ENCODE results near the gene MRPL10. TPM values are rescaled to one million over a fixed set of nuclear protein-coding genes. Genes with fewer than 3 reads are reported as not detected.

MRPL10 gene
- total RNA-seq, 1 experiment from 2014 or later: 49.3 TPM

DNA sequence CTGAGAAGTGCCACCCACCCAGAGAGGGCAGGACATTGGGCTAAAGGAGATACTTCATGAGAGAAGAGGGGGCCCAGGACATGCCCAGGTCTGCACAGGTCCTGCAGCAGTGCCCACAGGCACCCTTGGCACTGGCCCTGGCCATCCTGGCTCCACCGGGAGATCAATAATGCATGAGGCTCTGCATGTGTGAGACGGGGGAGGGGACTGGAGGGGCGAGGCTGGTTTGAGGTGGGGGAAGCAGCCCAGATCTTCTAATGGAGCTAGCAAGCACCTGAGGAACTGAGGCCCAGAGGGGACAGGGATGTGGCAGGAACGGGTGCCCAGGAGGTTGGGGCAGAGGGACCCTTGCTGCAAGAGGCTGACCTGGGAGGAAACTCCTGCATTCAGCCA lies 10.3 kb downstream of the MRPL10 start:
- BruUV-seq (replicated peaks): no TSS peak
- no peak for DNase-seq (ENCODE audit: unreplicated experiment)
- Mint-ChIP-seq H3K9me3 (ENCODE audit: unreplicated experiment) (no peaks in the 10 kb centered on the region), H3K4me3 (ENCODE audit: unreplicated experiment) (peak overlapping the region; percentile 84), H3K36me3 (ENCODE audit: insufficient read depth, unreplicated experiment) (peaks cover 31% of the 10 kb centered on the region), H3K27me3 (ENCODE audit: insufficient read depth, unreplicated experiment) (no peaks in the 10 kb centered on the region), H3K27ac (ENCODE audit: low read depth, unreplicated experiment) (peak overlapping the region; percentile 69), H3K4me1 (ENCODE audit: insufficient read depth, unreplicated experiment) (peaks cover 23% of the 10 kb centered on the region)
- ChIA-PET POLR2A (interaction anchor here (0.7 to 3.1 kb wide), 2 partner anchors 10 to 17 kb away, joined by 4 to 24 read pairs; partner anchors contain the start of genes LRRC46 and MRPL10), CTCF (interaction anchor here (0.6 to 1.7 kb wide), 3 partner anchors 18 to 775 kb away, joined by 3 to 5 read pairs (median 3); no protein-coding TSS in a partner anchor)
- TF ChIP-seq, protein P1, sequence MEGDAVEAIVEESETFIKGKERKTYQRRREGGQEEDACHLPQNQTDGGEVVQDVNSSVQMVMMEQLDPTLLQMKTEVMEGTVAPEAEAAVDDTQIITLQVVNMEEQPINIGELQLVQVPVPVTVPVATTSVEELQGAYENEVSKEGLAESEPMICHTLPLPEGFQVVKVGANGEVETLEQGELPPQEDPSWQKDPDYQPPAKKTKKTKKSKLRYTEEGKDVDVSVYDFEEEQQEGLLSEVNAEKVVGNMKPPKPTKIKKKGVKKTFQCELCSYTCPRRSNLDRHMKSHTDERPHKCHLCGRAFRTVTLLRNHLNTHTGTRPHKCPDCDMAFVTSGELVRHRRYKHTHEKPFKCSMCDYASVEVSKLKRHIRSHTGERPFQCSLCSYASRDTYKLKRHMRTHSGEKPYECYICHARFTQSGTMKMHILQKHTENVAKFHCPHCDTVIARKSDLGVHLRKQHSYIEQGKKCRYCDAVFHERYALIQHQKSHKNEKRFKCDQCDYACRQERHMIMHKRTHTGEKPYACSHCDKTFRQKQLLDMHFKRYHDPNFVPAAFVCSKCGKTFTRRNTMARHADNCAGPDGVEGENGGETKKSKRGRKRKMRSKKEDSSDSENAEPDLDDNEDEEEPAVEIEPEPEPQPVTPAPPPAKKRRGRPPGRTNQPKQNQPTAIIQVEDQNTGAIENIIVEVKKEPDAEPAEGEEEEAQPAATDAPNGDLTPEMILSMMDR (IDR thresholded peaks at IDR 0.05; ENCODE audit: unreplicated experiment): no peak
- intact Hi-C loops (cut with micrococcal nuclease): no loop called here

DNA sequence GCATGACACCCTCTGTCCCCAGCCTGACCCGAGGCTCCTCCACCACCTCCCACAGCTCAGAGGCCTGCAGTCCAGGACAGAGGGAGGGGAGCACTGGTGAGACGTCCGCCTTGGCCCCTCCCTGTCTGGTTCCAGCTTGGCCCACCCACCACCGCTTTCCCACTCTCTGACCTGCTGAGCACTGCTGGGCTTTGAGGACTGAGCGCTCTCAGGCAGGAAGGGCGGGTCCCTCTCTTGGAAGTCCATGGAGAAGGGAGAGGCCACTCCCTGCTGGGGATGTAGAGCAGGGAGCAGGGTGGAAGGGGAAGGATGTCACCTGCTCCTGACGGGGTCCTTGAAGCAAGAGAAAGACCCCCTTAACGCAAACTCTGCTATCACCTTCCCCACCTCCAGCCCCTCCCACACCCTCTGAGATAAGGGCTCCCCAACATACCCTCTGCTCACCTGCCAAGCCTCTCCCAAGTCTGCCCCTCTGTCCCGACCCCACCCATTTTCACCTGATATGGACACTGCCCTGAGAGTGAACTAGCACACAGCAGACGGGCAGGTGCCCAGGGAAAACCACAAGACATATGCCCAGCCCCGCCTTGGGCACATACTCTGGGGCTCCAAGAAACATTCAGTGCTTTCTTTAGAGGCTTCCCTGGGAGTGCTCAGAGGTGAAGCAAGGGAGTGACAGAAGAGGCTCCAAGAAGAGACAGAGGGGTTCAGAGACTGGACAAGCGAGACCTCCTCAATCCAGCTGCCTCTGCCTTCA lies 11.1 kb downstream of the MRPL10 start:
- H3K27ac Mint-ChIP-seq (ENCODE audit: low read depth, unreplicated experiment): peak overlapping the region; percentile 69
- intact Hi-C loops (cut with micrococcal nuclease): no loop called here

DNA sequence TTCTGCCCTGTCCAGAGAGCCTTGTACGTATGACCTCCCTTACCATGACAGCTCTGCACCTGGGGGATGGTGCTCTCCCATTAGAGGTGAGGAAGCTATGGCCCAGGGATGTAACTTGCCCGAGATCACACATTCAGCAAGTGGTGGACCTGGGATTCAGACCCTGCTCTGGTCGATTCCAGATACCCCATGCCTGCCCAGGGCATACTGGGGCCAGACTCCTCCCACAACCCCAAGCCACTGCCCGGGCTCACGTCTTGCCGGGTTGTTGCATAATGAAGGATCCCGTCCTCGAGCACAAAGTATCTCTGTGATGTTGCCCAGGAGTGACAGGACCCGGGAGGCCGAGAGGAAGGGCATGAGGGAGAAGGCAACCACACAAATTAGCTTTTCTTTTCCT lies 11.9 kb downstream of the MRPL10 start:
- POLR2A ChIA-PET: no interaction called here
- intact Hi-C loops (cut with micrococcal nuclease): no loop called here
- Mint-ChIP-seq H3K4me3 (ENCODE audit: unreplicated experiment) (no peak overlapping the region), H3K36me3 (ENCODE audit: insufficient read depth, unreplicated experiment) (peaks cover 24% of the 10 kb centered on the region), H3K4me1 (ENCODE audit: insufficient read depth, unreplicated experiment) (peaks cover 23% of the 10 kb centered on the region), H3K27ac (ENCODE audit: low read depth, unreplicated experiment) (no peak overlapping the region), H3K9me3 (ENCODE audit: unreplicated experiment) (no peaks in the 10 kb centered on the region), H3K27me3 (ENCODE audit: insufficient read depth, unreplicated experiment) (no peaks in the 10 kb centered on the region)
- CTCF ChIA-PET: no interaction called here
- TF ChIP-seq, protein P1 (IDR thresholded peaks at IDR 0.05; ENCODE audit: unreplicated experiment): no peak
- DNase-seq (ENCODE audit: unreplicated experiment): no peak
- no TSS peak for BruUV-seq (replicated peaks)

More for the DNA sequence above, 11.1 kb downstream of the MRPL10 start:
- BruUV-seq (replicated peaks): no TSS peak
- peak; percentile 25 for DNase-seq (ENCODE audit: unreplicated experiment)
- no peaks in the 10 kb centered on the region for H3K9me3 Mint-ChIP-seq (ENCODE audit: unreplicated experiment)
- TF ChIP-seq, protein P1 (IDR thresholded peaks at IDR 0.05; ENCODE audit: unreplicated experiment): no peak
- H3K27me3 Mint-ChIP-seq (ENCODE audit: insufficient read depth, unreplicated experiment): no peaks in the 10 kb centered on the region
- H3K4me1 Mint-ChIP-seq (ENCODE audit: insufficient read depth, unreplicated experiment): peaks cover 23% of the 10 kb centered on the region
- ChIA-PET POLR2A (interaction anchor here (3.1 kb wide), 1 partner anchor 11 kb away, joined by 24 read pairs; the partner anchor contains the start of genes LRRC46 and MRPL10), CTCF (interaction anchor here (0.6 to 1.7 kb wide), 2 partner anchors 18 to 776 kb away, joined by 3 to 5 read pairs; no protein-coding TSS in a partner anchor)
- peak overlapping the region; percentile 84 for H3K4me3 Mint-ChIP-seq (ENCODE audit: unreplicated experiment)
- H3K36me3 Mint-ChIP-seq (ENCODE audit: insufficient read depth, unreplicated experiment): peaks cover 31% of the 10 kb centered on the region

DNA sequence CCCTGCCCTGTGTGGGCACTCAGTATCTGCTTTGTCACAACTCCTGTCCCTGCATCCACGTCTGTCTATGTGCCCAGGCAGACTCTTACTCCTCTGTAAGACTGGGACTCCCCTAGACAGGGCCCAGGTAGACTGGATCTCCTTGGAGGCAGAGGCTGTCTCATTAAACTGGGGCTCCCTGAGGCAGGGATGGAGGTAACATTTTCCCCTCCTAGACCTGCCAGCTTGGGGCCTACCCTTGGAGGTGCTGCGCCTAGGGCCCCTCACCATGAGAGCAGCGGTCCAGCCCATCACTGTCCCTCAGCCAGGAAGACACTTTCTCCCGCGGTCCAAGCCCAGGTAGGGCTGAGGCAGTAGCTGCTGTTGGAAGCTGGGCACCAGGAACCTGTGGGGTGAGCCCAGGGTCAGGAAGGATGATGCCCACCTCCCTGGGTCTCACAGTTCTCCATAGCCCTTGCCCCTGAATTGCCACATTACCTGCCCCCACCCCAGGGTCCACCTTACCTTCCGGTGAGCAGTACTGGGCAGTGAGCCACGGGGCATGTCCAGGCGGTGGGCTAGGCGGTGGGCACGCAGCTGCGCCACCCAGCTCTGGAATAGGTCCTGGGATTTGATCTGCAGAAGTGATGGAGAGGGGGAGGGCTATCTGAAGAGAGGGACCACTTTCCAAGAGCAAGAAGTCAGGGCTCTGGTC lies 13.2 kb downstream of the MRPL10 start:
- Mint-ChIP-seq H3K27me3 (ENCODE audit: insufficient read depth, unreplicated experiment) (no peaks in the 10 kb centered on the region), H3K27ac (ENCODE audit: low read depth, unreplicated experiment) (no peak overlapping the region), H3K4me1 (ENCODE audit: insufficient read depth, unreplicated experiment) (peaks cover 23% of the 10 kb centered on the region), H3K36me3 (ENCODE audit: insufficient read depth, unreplicated experiment) (peaks cover 16% of the 10 kb centered on the region), H3K9me3 (ENCODE audit: unreplicated experiment) (no peaks in the 10 kb centered on the region), H3K4me3 (ENCODE audit: unreplicated experiment) (no peak overlapping the region)
- TF ChIP-seq, protein P1 (IDR thresholded peaks at IDR 0.05; ENCODE audit: unreplicated experiment): no peak
- intact Hi-C loops (cut with micrococcal nuclease): no loop called here
- BruUV-seq (replicated peaks): no TSS peak
- POLR2A ChIA-PET: interaction anchor here (0.6 kb wide), 1 partner anchor 111 kb away, joined by 3 read pairs; no protein-coding TSS in a partner anchor
- DNase-seq (ENCODE audit: unreplicated experiment): no peak
- CTCF ChIA-PET: no interaction called here
